Activated naive CD4-positive, alpha-beta T cell treated with anti-CD3 and anti-CD28 coated beads, Interleukin-2, amount 10 ng/mL, durations not matched to agents 7 days and 5 days (primary cell): Measurements from ENCODE around the gene SOX6.

Source experiments
- CTCF ChIA-PET: fragments of 350-600 bp; sonication (Branson Sonifier 250); formaldehyde crosslinking; loops from one replicate; lab custom pipeline; 2021; ENCODE audit warnings: antibody characterized with exemption; lab: Charles Lee
- DNase-seq: peaks from one replicate; pipeline ENCODE4 v3.0.0-alpha.2; 2020
- H3K27ac Mint-ChIP-seq: one replicate; pipeline ENCODE4 v1.8.0; 2021; ENCODE audit warnings: mild to moderate bottlenecking, moderate library complexity, mixed read lengths
- H3K27me3 Mint-ChIP-seq: one replicate; pipeline ENCODE4 v1.8.0; 2021; ENCODE audit warnings: mild to moderate bottlenecking, mixed read lengths
- H3K36me3 Mint-ChIP-seq: one replicate; pipeline ENCODE4 v1.8.0; 2021; ENCODE audit warnings: mixed read lengths
- H3K4me1 Mint-ChIP-seq: one replicate; pipeline ENCODE4 v1.8.0; 2021; ENCODE audit warnings: mixed read lengths
- H3K4me3 Mint-ChIP-seq: one replicate; pipeline ENCODE4 v1.8.0; 2021; ENCODE audit warnings: mild to moderate bottlenecking, moderate library complexity, mixed read lengths
- H3K9me3 Mint-ChIP-seq: one replicate; pipeline ENCODE4 v1.8.0; 2021; ENCODE audit warnings: mixed read lengths

Gene SOX6

GRCh38 chr11:15972838-15973237 is 383.5 kb downstream of the SOX6 start:
- CTCF ChIA-PET = no interaction called here
- no peak for DNase-seq
- no peaks in the 10 kb centered on the region for H3K27me3 Mint-ChIP-seq
- no peaks in the 10 kb centered on the region for H3K4me1 Mint-ChIP-seq
- H3K9me3 Mint-ChIP-seq = no peaks in the 10 kb centered on the region
- H3K4me3 Mint-ChIP-seq = no peak overlapping the region
- no peak overlapping the region for H3K27ac Mint-ChIP-seq
- no peaks in the 10 kb centered on the region for H3K36me3 Mint-ChIP-seq

GRCh38 chr11:15971215-15971546 is 385.2 kb downstream of the SOX6 start:
- Mint-ChIP-seq H3K27me3 (no peaks in the 10 kb centered on the region), H3K4me1 (no peaks in the 10 kb centered on the region), H3K27ac (no peak overlapping the region), H3K9me3 (no peaks in the 10 kb centered on the region), H3K4me3 (no peak overlapping the region), H3K36me3 (no peaks in the 10 kb centered on the region)
- CTCF ChIA-PET = no interaction called here
- no peak for DNase-seq

GRCh38 chr11:15970506-15971214 is 385.7 kb downstream of the SOX6 start:
- H3K27ac Mint-ChIP-seq = no peak overlapping the region
- H3K4me1 Mint-ChIP-seq = no peaks in the 10 kb centered on the region
- CTCF ChIA-PET = interaction anchor here (0.6 kb wide), 1 partner anchor 413 kb away, joined by 3 read pairs; no protein-coding TSS in a partner anchor
- no peak for DNase-seq
- no peak overlapping the region for H3K4me3 Mint-ChIP-seq
- H3K36me3 Mint-ChIP-seq = no peaks in the 10 kb centered on the region
- H3K27me3 Mint-ChIP-seq = no peaks in the 10 kb centered on the region
- no peaks in the 10 kb centered on the region for H3K9me3 Mint-ChIP-seq

- DNase-seq = no peak
- CTCF ChIA-PET = interaction anchor here (0.7 kb wide), 1 partner anchor 79 kb away, joined by 3 read pairs; no protein-coding TSS in a partner anchor
- Mint-ChIP-seq H3K4me1 (no peaks in the 10 kb centered on the region), H3K27me3 (no peaks in the 10 kb centered on the region), H3K9me3 (no peaks in the 10 kb centered on the region), H3K36me3 (no peaks in the 10 kb centered on the region), H3K4me3 (no peak overlapping the region), H3K27ac (no peak overlapping the region)
Measured at GRCh38 chr11:15969701-15970329, 386.5 kb downstream of the SOX6 start.

GRCh38 chr11:15969281-15969680 is 387.1 kb downstream of the SOX6 start:
- no peaks in the 10 kb centered on the region for H3K36me3 Mint-ChIP-seq
- H3K9me3 Mint-ChIP-seq = no peaks in the 10 kb centered on the region
- CTCF ChIA-PET = interaction anchor here (0.7 kb wide), 1 partner anchor 79 kb away, joined by 3 read pairs; no protein-coding TSS in a partner anchor
- no peaks in the 10 kb centered on the region for H3K27me3 Mint-ChIP-seq
- no peaks in the 10 kb centered on the region for H3K4me1 Mint-ChIP-seq
- H3K4me3 Mint-ChIP-seq = no peak overlapping the region
- H3K27ac Mint-ChIP-seq = no peak overlapping the region
- no peak for DNase-seq

- CTCF ChIA-PET = no interaction called here
- Mint-ChIP-seq H3K4me3 (no peak overlapping the region), H3K27ac (no peak overlapping the region), H3K27me3 (no peaks in the 10 kb centered on the region), H3K4me1 (no peaks in the 10 kb centered on the region), H3K9me3 (no peaks in the 10 kb centered on the region), H3K36me3 (no peaks in the 10 kb centered on the region)
- DNase-seq = no peak
Measured at GRCh38 chr11:15968461-15969130, 387.8 kb downstream of the SOX6 start.

GRCh38 chr11:15967966-15968365 is 388.4 kb downstream of the SOX6 start:
- no peak overlapping the region for H3K4me3 Mint-ChIP-seq
- H3K4me1 Mint-ChIP-seq = no peaks in the 10 kb centered on the region
- no peaks in the 10 kb centered on the region for H3K9me3 Mint-ChIP-seq
- H3K36me3 Mint-ChIP-seq = no peaks in the 10 kb centered on the region
- CTCF ChIA-PET = no interaction called here
- no peak overlapping the region for H3K27ac Mint-ChIP-seq
- H3K27me3 Mint-ChIP-seq = no peaks in the 10 kb centered on the region
- DNase-seq = no peak

- no peak overlapping the region for H3K4me3 Mint-ChIP-seq
- DNase-seq = no peak
- CTCF ChIA-PET = no interaction called here
- no peak overlapping the region for H3K27ac Mint-ChIP-seq
- no peaks in the 10 kb centered on the region for H3K36me3 Mint-ChIP-seq
- H3K9me3 Mint-ChIP-seq = no peaks in the 10 kb centered on the region
- no peaks in the 10 kb centered on the region for H3K27me3 Mint-ChIP-seq
- no peaks in the 10 kb centered on the region for H3K4me1 Mint-ChIP-seq
Measured at GRCh38 chr11:15967166-15967565, 389.2 kb downstream of the SOX6 start.

GRCh38 chr11:15965562-15966250 is 390.6 kb downstream of the SOX6 start:
- CTCF ChIA-PET = no interaction called here
- Mint-ChIP-seq H3K4me1 (no peaks in the 10 kb centered on the region), H3K27ac (no peak overlapping the region), H3K27me3 (no peaks in the 10 kb centered on the region), H3K9me3 (no peaks in the 10 kb centered on the region), H3K4me3 (no peak overlapping the region), H3K36me3 (no peaks in the 10 kb centered on the region)
- no peak for DNase-seq

GRCh38 chr11:15963266-15963665 is 393.1 kb downstream of the SOX6 start:
- no peak overlapping the region for H3K4me3 Mint-ChIP-seq
- CTCF ChIA-PET = no interaction called here
- no peak overlapping the region for H3K27ac Mint-ChIP-seq
- H3K27me3 Mint-ChIP-seq = no peaks in the 10 kb centered on the region
- no peaks in the 10 kb centered on the region for H3K4me1 Mint-ChIP-seq
- H3K36me3 Mint-ChIP-seq = no peaks in the 10 kb centered on the region
- H3K9me3 Mint-ChIP-seq = no peaks in the 10 kb centered on the region
- no peak for DNase-seq

GRCh38 chr11:15958910-15959309 is 397.4 kb downstream of the SOX6 start:
- H3K27ac Mint-ChIP-seq = no peak overlapping the region
- H3K4me1 Mint-ChIP-seq = no peaks in the 10 kb centered on the region
- H3K9me3 Mint-ChIP-seq = no peaks in the 10 kb centered on the region
- no peaks in the 10 kb centered on the region for H3K27me3 Mint-ChIP-seq
- no peak overlapping the region for H3K4me3 Mint-ChIP-seq
- CTCF ChIA-PET = interaction anchor here (0.6 kb wide), 1 partner anchor 123 kb away, joined by 4 read pairs; no protein-coding TSS in a partner anchor
- DNase-seq = no peak
- H3K36me3 Mint-ChIP-seq = no peaks in the 10 kb centered on the region

GRCh38 chr11:15957234-15957633 is 399.1 kb downstream of the SOX6 start:
- no peak for DNase-seq
- Mint-ChIP-seq H3K36me3 (no peaks in the 10 kb centered on the region), H3K4me1 (no peaks in the 10 kb centered on the region), H3K9me3 (no peaks in the 10 kb centered on the region), H3K27ac (no peak overlapping the region), H3K27me3 (no peaks in the 10 kb centered on the region), H3K4me3 (no peak overlapping the region)
- CTCF ChIA-PET = interaction anchor here (1.3 kb wide), 1 partner anchor 19 kb away, joined by 3 read pairs; no protein-coding TSS in a partner anchor

GRCh38 chr11:15956302-15956701 is 400.0 kb downstream of the SOX6 start:
- H3K4me1 Mint-ChIP-seq = no peaks in the 10 kb centered on the region
- DNase-seq = no peak
- H3K27ac Mint-ChIP-seq = no peak overlapping the region
- H3K4me3 Mint-ChIP-seq = no peak overlapping the region
- CTCF ChIA-PET = no interaction called here
- H3K36me3 Mint-ChIP-seq = no peaks in the 10 kb centered on the region
- no peaks in the 10 kb centered on the region for H3K9me3 Mint-ChIP-seq
- no peaks in the 10 kb centered on the region for H3K27me3 Mint-ChIP-seq

- Mint-ChIP-seq H3K27ac (no peak overlapping the region), H3K36me3 (no peaks in the 10 kb centered on the region), H3K27me3 (no peaks in the 10 kb centered on the region), H3K9me3 (no peaks in the 10 kb centered on the region), H3K4me1 (no peaks in the 10 kb centered on the region), H3K4me3 (no peak overlapping the region)
- CTCF ChIA-PET = no interaction called here
- DNase-seq = no peak
Measured at GRCh38 chr11:15955595-15955994, 400.8 kb downstream of the SOX6 start.
